T-cell (primary cell): ENCODE results near the gene LINGO3. TPM values are rescaled to one million over a fixed set of nuclear protein-coding genes. Genes with fewer than 3 reads are reported as not detected.

Experiments
- total RNA-seq, 35 experiments: library from RNA in 6 of 35; stranded (reverse) in 6 of 35; fragments of 120-200 nt in 1 of 35; gene quantifications; one replicate each; pipeline versions ENCODE4 v1.2.1 to v1.2.4 and lab custom pipeline; 2013 to 2026

LINGO3 gene
- total RNA-seq, 5 donors from 2014 or later (not counting 1 experiment from before 2014, with no cell fraction given) = 0.23 to 1.7 (median 0.99) TPM

Other genes with a start within 250 kb of the LINGO3 start
- gene MOB3A, start 211.8 kb downstream of the LINGO3 start, total RNA-seq = 100 to 1,000 TPM in 4 of 5 donors, 10 to 100 TPM in 1; 98.6 to 162 (median 142) TPM
- gene IZUMO4, start 211.2 kb downstream of the LINGO3 start, total RNA-seq = 10 to 100 TPM; 14.0 to 23.5 (median 19.7) TPM
- gene AP3D1, start 156.6 kb downstream of the LINGO3 start, total RNA-seq = 10 to 100 TPM; 78.6 to 91.5 (median 86.7) TPM
- gene DOT1L, start 144.2 kb downstream of the LINGO3 start, total RNA-seq = 10 to 100 TPM; 33.4 to 39.3 (median 38.4) TPM
- gene PLEKHJ1, start 71.8 kb downstream of the LINGO3 start, total RNA-seq = 10 to 100 TPM; 38.3 to 87.0 (median 80.4) TPM
- gene SF3A2, start 71.3 kb downstream of the LINGO3 start, total RNA-seq = 100 to 1,000 TPM; 130 to 172 (median 161) TPM
- 10 to 100 TPM in 2 of 5 donors, 1 to 10 TPM in 3; 2.1 to 13.5 (median 5.3) TPM for gene AMH, start 58.8 kb downstream of the LINGO3 start, total RNA-seq
- gene JSRP1, start 51.7 kb downstream of the LINGO3 start, total RNA-seq = 1 to 10 TPM in 2 of 5 donors, under 1 TPM in 2, not detected in 1; 0.42 to 1.5 (median 1.0) TPM
- under 1 TPM in 3 of 5 donors, not detected in 2; 0.22 to 0.49 (median 0.30) TPM for gene PEAK3, start 26.0 kb downstream of the LINGO3 start, total RNA-seq
- gene LSM7, start 20.4 kb upstream of the LINGO3 start, total RNA-seq = 100 to 1,000 TPM in 3 of 5 donors, 10 to 100 TPM in 2; 86.7 to 127 (median 107) TPM
- gene SPPL2B, start 20.5 kb upstream of the LINGO3 start, total RNA-seq = 100 to 1,000 TPM in 4 of 5 donors, 10 to 100 TPM in 1; 96.5 to 173 (median 133) TPM
- not detected for gene TMPRSS9, start 52.1 kb upstream of the LINGO3 start, total RNA-seq
- 10 to 100 TPM; 22.4 to 50.9 (median 33.7) TPM for gene TIMM13, start 119.4 kb upstream of the LINGO3 start, total RNA-seq
- gene LMNB2, start 148.8 kb upstream of the LINGO3 start, total RNA-seq = 10 to 100 TPM; 15.7 to 26.7 (median 24.7) TPM
- 100 to 1,000 TPM in 3 of 5 donors, 10 to 100 TPM in 2; 76.5 to 174 (median 102) TPM for gene GADD45B, start 168.0 kb upstream of the LINGO3 start, total RNA-seq